Measurements from ENCODE around the gene SCMH1.
"Not testable (repeated sequence)": the region's sequence is repeated elsewhere in the genome, so short reads cannot be mapped to it uniquely, and the experiment has no call there.

Gene SCMH1

GRCh38 chr1:41144285-41144684 is 97.8 kb downstream of the SCMH1 start:
- DNase-seq: no peak

- DNase-seq: no peak
Measured at GRCh38 chr1:41138549-41138948, 103.6 kb downstream of the SCMH1 start.

- no peak for DNase-seq
Measured at GRCh38 chr1:41135196-41135947, 106.7 kb downstream of the SCMH1 start.

GRCh38 chr1:41134325-41134724 is 107.8 kb downstream of the SCMH1 start:
- DNase-seq: not testable (repeated sequence)

GRCh38 chr1:41122851-41123518 is 119.1 kb downstream of the SCMH1 start:
- no peak for DNase-seq

GRCh38 chr1:41122148-41122547 is 120.0 kb downstream of the SCMH1 start:
- DNase-seq: no peak

GRCh38 chr1:41118645-41119044 is 123.5 kb downstream of the SCMH1 start:
- no peak for DNase-seq

- not testable (repeated sequence) for DNase-seq
Measured at GRCh38 chr1:41117241-41117640, 124.9 kb downstream of the SCMH1 start.

GRCh38 chr1:41110736-41111135 is 131.4 kb downstream of the SCMH1 start:
- DNase-seq: no peak

- DNase-seq: no peak
Measured at GRCh38 chr1:41110286-41110685, 131.8 kb downstream of the SCMH1 start.

- no peak for DNase-seq
Measured at GRCh38 chr1:41109310-41110197, 132.6 kb downstream of the SCMH1 start.

- no peak for DNase-seq
Measured at GRCh38 chr1:41108696-41109275, 133.3 kb downstream of the SCMH1 start.

GRCh38 chr1:41103766-41104165 is 138.3 kb downstream of the SCMH1 start:
- DNase-seq: no peak

GRCh38 chr1:41102653-41103052 is 139.5 kb downstream of the SCMH1 start:
- no peak for DNase-seq

- DNase-seq: no peak
Measured at GRCh38 chr1:41101950-41102607, 140.0 kb downstream of the SCMH1 start.

- no peak for DNase-seq
Measured at GRCh38 chr1:41101076-41101475, 141.0 kb downstream of the SCMH1 start.

- DNase-seq: no peak
Measured at GRCh38 chr1:41100170-41100569, 141.9 kb downstream of the SCMH1 start.

GRCh38 chr1:41098730-41099460 is 143.2 kb downstream of the SCMH1 start:
- DNase-seq: no peak

GRCh38 chr1:41097105-41097504 is 145.0 kb downstream of the SCMH1 start:
- DNase-seq: no peak

GRCh38 chr1:41093826-41094225 is 148.3 kb downstream of the SCMH1 start:
- DNase-seq: no peak

- DNase-seq: no peak
Measured at GRCh38 chr1:41086921-41087320, 155.2 kb downstream of the SCMH1 start.

GRCh38 chr1:41078616-41079015 is 163.5 kb downstream of the SCMH1 start:
- DNase-seq: no peak
